Nucleus accumbens (tissue), 56 donors: ENCODE data around the gene BMP5.

Source experiments
- DNase-seq, 56 donors: peaks; one replicate each; lab custom pipeline; 2025; lab: John Stamatoyannopoulos, UW

Gene BMP5

GRCh38 chr6:55874316-55874715, 1.1 kb downstream of the BMP5 start:
- no peak for DNase-seq

DNA sequence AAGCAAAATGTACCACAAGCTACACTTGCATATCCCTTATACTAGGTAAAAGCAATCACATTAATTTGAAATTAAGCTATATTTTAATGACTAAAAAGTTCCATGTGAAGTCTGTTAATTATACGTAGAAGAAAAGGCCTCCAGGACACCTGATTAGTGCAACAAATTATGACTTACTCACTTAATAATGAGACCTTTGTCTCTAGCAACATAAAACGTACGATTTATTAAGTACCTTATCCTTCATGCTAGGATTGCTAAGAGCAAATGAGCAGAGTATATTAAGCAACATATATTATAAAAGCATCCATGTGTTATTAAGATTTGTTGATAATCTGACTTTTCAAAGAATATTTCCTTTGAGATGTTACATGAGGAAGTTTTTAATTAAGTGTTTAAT, 2.5 kb downstream of the BMP5 start:
- DNase-seq: no peak

DNA sequence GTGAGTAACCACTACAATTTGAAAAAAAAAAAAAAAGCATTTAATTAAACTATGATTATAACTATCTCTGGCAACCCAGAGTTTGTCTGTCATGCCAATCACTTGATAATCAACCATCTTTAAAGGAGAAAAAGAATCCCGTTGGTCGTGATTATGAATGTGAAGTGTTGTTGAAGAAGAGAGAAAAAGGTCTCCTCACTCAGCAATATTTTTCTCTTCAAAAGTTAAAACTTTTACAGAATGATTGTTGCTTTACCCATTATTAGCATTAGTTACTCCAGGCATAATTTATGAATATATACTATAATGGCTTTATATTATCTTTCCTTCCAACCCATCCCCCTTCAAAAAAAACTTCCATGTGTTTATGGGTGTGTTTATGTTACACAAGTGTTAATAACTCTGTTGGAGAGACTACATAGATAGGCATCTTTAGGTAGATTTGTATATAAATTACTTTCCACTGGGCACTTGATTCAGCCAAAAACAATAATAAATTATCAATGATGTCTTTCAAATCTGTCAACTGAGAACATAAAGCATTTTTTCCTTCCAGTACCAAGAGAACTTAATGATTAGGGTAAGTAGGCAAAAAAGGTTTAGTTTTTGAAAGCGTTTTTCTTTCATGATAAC, 5.1 kb downstream of the BMP5 start:
- no peak for DNase-seq

GRCh38 chr6:55869674-55870073, 5.7 kb downstream of the BMP5 start:
- DNase-seq: no peak

- DNase-seq: no peak
These were observed 6.5 kb downstream of the BMP5 start for GRCh38 chr6:55868771-55869479.

DNA sequence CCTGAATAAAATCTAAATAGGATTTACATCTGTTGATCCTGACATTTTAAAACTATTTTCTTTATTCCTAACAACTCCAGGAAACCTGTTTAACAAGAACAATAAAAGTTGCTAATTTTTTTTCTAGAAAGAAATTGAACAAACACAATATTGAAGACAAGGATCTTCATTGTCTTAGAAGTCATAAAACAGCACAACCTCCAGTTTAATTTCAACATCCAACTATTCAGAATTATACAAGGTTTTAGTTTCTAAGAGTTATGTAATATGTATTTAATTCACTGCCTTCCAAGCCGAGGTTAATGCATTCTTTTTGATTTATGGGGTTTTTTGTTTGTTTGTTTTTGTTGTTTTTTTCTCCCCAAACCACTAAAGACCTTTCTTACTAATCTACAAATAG, 7.2 kb downstream of the BMP5 start:
- DNase-seq: no peak

DNA sequence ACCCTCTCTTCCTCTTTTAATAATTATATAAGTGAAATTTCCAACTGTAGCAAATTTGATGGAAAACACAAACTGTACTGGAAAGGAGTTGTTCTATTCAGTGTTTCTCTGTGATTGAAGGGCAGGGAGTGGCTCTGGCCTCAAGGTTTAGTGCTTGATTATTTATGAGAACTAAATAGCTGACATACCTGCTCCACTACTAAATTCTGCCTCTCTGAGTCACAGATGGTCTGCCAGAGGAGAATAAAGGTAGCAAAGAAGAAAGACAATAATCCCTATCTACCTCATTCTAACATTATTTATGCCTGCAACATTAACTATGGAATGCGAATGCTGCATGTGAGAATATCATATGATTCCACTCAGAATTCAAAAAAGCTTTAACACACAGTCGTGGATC, 9.3 kb downstream of the BMP5 start:
- no peak for DNase-seq

- DNase-seq: no peak
These were observed 22.1 kb downstream of the BMP5 start for GRCh38 chr6:55853008-55854001.

DNA sequence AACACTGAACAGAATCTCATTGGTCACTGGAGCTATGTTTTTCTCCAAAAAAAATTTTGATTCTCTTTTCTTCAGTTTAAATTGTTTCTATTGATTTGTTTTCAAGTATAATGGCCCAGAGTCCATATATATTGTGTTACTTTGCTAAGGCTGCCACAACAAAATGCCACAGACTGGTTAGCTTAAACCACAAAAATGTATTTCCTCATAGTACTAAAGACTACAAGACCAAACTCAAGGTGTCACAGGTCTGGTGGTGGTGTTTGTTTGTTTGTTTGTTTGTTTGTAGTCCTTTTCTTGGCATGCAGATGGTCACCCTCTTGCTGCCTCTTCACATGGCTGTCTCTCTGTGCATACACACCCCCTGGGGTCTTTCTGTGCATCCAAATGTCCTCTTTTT, 34.0 kb downstream of the BMP5 start:
- DNase-seq: no peak

GRCh38 chr6:55839080-55839479, 36.3 kb downstream of the BMP5 start:
- DNase-seq: no peak

GRCh38 chr6:55836945-55837344, 38.4 kb downstream of the BMP5 start:
- DNase-seq: no peak

- DNase-seq: no peak
These were observed 38.9 kb downstream of the BMP5 start for GRCh38 chr6:55836481-55836880.

DNA sequence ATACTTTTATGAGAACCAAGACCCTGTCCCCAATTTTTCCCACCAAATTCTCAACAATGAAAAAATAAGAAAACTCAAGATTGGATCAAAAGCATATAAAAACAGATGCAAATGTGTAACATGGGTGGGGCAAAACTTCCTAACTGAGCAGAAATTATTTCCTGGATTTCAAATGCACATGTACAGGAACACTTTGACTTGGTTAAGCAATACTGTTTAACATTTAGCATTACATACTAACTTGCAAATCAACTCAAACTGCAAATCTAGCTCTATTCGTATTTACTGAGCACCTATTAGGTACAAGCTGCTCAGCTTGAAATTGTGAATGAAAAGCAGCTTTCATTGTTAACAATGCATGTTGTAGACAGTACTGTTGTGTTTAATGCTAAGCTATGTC, 40.2 kb downstream of the BMP5 start:
- no peak for DNase-seq

DNA sequence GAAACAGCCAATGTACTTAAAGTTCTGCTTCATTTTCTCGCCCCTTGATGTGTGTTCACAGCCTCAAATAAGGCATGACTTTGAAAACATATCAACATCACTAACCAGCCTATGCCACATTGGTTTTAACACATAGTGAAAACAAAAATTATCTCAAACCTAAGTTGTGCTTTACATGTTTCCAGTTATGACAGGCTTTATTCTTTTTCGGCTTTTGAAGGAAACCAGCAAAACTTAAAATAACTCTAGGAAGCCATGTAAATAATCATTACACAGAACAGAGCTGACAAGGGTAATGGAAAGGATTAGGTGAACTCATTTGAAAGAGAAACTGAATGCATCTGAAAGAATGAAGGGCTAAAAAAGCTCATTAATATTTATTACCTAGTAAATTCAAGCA, 42.1 kb downstream of the BMP5 start:
- no peak for DNase-seq

DNA sequence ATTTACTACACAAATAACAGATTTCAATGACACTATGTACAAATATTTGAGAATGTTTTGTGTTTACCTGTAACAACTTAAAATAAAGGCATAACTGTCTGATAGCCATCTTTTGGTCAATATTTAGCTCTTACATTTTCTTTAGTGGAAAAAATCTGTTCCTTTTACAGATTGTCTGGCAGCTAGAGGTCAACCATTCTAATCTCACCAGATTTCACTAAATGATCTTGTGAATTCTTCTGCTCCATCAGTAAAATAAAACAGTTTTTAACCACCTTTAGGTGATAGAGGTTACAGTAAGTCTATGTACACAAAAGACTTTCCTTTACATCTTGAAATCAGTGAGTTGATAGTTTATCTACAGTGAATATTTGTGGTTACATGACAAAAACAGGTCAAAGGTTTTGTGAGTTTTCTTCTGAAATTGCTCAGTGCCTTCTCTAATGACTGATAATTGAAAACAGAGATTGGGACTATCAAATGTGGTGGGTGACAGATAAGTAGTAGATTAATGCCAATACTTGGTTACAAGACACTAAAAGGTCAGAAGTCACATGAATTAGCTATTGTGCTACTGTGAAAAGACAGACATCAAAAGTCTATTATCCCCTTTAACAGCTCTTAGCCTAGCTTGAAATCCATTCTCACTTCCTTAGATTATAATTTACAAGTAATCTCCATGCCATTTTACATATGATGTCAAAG, 47.4 kb downstream of the BMP5 start:
- DNase-seq: no peak

DNA sequence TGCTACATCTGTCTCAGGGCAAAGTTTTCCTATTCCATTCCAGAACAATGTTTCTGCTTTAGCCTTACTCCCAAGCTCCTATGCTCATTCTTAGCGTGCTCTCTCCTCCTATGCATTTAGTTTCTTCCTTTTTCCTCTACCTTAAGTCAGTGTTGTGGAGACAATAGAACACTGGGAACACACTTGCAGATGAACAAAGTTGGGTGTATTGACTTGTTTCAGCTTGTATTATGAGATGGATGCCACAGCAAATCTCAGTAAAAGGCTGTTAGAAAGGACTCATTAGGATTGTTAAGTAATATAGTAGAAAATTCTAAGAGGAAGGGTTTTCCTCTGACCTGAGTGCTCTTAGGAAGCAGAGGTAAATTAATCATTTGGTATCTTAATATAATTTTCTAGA, 48.4 kb downstream of the BMP5 start:
- no peak for DNase-seq

GRCh38 chr6:55825402-55826051, 49.9 kb downstream of the BMP5 start:
- peak in 6 of 56 donors; percentile 1 to 18 (median 6) for DNase-seq

GRCh38 chr6:55822815-55823214, 52.6 kb downstream of the BMP5 start:
- DNase-seq: no peak

- no peak for DNase-seq
These were observed 53.4 kb downstream of the BMP5 start for GRCh38 chr6:55822005-55822404.

GRCh38 chr6:55820696-55821095, 54.7 kb downstream of the BMP5 start:
- no peak for DNase-seq
